NOMO-1 (cell line): ENCODE measurements around the gene MAPKAPK3.

Source experiments
- DNase-seq, 2 experiments: peaks; one replicate each; lab custom pipeline; 2025; ENCODE audit not compliant: unreplicated experiment in 2 of 2; lab: John Stamatoyannopoulos, UW

Gene MAPKAPK3

DNA sequence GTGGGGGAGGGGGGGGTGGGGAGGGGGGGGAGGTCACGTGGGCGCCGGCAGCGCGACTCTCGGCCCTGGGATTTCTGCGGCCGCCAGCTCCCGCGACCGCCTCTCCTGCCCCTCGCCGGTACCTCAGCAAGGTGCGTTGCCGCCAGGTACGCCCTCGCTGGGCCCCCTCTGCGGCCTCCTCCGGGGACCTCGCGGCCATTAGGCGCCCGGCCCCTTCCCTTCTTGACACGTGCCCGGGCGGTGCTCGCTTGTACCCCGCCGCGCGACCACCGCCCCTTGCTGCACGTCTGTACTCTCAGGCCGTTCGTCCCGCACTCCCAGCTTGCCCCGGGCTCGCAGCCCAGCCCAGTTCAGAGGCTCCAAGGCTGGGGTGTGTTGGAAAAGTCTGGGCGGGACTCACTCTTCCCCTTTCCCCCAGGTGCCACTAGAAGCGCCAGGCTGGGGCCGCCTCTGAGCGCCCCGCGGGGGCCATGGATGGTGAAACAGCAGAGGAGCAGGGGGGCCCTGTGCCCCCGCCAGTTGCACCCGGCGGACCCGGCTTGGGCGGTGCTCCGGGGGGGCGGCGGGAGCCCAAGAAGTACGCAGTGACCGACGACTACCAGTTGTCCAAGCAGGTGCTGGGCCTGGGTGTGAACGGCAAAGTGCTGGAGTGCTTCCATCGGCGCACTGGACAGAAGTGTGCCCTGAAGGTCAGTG lies at the start of gene MAPKAPK3:
Gene MAPKAPK3 (plus strand): TSS at position 56 of the 696 bp plus-strand sequence. CDS start 415 bp downstream, at position 471.
- peak; percentile 42 to 59 for DNase-seq

DNA sequence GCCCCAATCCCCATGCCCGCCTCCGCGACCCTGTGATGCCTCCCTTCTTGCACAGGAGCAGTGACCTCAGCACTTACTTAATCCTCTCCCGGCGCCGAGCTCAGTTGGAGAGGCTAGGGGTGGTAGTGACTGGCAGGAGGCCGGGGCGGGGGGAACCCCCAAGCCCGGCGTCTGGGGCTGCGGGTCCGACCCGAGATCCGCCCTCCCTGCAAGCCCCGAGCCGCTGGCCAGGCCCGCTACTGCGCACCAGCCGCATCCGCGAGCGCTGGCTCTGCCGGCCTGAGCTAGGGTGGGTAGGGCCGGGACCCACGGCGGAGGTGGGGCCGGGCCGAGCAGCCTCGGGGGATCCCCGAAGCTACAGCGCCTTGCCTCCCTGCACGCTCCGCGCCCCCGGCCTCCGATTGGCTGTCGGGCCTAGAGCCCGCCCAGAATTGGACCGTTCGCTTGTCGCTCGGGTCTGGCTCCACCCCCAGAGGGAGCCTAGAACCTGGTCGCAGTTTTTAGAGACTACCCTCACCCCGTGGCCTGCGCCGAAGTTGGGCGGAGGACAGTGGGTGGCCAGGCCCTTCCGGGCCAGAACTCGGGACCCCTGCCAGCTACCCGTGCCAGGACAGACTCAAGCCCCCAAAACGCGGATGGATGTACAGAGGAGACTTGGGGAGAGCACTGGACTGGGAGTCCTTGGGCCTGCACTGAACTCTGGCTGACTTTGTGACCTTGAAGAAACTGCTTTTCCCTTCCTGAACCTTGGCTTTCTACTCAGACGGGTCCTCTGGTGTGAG lies 49.4 kb upstream of the MAPKAPK3 start, which contains the start of gene C3orf18:
Gene C3orf18 (minus strand): TSS at position 362 of the 782 bp plus-strand sequence. CDS start 2,048 bp downstream, outside the sequence.
- DNase-seq: peak; percentile 84 to 92

DNA sequence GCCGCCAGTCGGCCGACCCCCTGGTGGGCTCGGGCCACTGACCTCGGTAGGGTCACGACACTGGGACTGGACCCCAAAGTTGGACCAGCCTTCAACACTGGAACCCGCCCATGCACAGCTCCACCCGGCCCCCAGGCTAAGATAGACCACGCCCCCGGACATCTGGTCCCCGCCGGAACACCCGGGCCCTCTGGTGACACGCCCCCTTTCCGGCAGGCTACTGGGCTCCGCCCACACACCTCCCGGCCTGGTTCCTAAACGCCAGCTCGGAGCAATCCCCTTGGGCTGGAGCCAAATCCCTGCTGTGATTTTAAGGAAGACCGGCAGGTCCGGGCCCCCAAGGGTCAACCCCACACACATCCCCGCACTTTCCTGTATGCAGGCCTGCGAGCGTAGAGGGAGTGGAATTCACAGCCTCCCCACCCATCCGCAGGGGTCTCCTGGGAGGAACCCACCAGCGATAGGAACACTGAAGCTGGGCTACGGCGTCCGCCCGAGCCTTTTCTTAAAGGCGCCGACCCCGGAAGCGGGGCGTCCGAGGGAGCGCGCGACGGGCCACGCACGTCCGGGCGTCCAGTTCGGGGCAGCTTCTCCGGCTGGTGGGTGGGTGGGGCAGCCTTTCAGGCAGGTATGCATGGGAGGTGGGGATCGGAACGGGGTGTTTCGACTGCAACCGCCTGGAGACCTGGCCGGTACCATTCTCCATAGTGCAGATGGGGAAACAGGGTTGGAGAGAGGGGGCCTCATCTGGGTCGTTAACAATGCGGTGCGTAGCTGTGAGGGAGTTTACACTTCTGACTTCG lies 47.8 kb upstream of the MAPKAPK3 start, which contains the start of gene HEMK1:
Gene HEMK1 (plus strand): TSS at position 576 of the 803 bp plus-strand sequence. CDS start 1,583 bp downstream, outside the sequence.
- DNase-seq: peak; percentile 86 to 89

DNA sequence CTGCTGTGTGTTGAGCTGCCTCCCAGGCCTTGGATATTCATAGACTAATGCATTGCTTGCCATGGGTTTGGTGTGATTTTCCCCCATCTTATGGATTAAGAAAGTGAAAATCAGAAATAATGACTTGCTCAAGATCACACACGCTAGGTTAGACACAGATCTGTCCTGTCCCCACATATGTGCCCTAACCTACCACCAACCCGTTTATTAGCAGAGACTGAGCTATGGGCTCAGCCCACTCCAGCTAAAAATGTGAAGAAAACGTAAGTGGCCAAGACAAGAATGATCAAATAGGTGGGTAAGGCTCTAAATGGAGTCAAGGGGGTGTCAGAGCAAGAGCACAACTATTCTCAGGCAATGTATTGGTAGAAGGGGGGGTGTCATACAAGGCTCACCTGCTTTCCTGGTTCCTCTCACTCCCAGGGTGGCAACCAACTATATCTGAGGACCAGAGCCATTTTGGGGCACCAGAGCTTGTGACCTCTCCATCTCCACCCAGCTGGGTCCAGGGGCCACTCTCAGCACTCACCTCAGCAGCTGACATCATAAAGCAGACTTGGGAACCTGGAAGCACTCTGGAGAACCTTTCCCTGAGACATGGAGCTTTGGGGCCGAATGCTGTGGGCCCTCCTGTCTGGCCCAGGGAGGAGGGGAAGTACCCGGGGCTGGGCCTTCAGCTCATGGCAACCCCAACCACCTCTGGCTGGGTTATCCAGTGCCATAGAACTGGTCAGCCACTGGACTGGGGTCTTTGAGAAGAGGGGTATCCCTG lies 46.3 kb upstream of the MAPKAPK3 start:
- no peak for DNase-seq

DNA sequence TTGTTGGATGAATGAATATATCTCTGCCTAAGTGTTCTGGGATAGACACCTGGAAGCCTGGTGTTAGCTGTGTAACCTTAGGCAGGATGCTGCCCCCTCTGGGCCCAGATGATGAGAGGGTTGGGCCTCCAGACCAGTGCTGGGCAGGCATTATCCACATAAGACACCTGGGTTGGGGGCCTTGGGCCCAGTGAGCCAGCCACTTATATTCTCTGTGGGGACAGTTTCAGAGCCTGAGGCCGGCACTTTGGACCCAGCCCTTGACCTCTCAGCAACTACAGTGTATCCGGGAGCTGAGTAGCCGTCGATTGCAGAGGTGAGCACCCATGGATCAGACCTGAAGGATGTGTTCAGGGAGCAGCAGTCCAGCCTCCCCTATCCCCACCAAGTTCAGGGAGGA lies 45.5 kb upstream of the MAPKAPK3 start:
- DNase-seq: no peak

DNA sequence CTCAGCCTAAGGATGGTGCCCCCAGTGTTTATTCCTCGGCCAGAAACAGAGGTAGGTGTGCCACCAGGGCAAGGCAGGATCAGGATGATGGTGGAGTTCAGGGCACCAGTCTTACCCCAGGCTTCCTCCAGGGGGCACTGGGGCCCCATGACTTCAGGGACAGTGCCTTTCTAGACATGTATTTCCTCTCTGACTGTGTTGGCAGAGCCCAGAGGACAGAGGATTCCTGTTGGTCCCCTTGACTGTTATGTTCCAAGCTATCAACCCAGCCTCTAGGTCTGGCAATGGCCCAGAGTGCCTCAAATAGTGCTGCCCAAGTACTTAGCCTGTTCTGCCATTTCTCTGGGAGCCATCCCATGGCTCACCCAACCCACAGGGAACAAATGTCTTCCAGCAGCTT lies 44.8 kb upstream of the MAPKAPK3 start:
- DNase-seq: peak; percentile 53 to 71

DNA sequence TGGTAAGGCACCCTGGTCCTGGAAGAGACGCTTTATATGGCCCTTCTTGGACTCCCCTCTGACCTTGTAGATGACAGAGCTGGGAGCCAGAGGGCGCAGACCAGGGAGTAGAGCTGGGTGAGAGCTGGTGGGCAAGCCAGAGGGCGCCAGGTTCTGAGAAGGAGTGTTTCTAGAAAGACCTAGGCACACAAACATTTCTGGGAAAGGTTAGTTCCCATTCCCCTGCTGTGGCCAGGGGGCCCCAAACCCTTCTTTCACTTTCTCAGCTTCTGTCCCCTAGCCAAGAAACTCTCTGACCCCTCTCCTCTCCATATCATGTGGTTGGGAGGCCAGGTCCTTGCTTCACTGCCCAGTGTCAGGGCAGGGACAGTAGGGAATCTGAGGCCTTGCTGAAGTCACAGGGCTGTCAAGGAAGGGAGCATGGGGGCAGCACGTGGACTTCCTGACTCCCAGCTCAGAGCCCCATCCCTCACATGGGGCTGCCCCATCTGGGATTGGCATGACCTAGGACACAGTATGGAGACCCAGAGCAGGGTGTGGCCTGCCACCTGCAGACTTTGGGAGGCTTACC lies 44.1 kb upstream of the MAPKAPK3 start:
- no peak for DNase-seq

DNA sequence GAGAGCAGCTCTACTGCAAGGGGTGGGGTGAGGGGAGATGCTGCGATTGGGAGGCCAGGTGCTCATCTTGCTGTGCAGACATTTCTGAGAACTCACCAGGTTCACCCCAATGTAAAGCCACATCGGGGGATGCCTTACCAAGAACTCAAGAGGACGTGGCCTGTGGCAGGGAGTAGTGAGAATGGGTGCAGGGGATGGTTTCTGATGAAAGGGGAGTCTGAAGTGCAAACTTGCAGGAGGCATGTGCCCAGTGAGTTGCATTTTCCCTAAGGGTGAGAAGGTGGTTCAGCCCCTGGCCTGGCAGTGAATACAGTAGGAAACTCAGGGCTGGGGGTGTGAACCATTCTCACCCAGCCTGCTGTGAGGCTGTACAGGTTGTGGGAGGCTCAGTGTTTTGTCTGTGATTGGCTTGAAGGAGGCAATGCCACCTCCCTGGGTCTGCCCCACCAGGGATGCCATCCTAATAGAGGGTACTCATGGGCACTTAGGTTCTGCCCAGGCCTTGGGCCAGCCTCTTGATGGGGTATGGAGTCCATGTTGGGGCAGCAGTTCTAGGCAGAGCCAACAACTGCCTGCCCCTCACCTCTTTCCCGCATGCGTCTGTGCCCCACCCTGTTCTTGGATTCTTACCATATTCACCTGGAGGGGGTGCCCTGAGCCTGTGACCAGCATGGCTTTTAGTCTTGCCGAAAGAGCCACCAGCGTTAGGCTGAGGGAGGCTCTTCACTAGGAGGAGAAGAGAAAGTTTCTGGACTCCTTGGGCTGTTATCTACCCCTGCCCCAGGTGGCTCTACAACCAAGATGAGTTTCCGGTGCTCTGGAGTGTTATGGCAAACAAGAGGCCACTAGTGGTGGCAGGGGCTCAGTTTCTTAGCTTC lies 43.1 kb upstream of the MAPKAPK3 start:
- DNase-seq: no peak

DNA sequence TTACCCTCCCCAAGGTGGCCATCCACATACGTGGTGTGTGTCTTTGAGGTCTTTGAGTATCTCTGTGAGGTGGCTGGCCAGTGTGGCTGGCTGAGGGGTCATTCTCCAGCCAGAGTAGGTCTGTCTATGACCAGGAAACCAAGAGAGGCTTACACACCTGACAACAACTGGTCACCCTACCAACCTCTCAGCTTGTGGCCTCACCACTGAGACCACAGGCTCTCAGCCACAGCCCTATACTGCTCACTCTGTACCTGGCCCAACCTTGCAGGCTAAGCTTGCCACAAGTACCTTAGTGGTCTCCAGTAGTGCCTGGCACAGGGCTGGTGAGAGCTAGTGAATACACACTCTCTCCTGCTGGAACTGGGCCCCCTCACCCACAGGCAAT lies 42.5 kb upstream of the MAPKAPK3 start:
- no peak for DNase-seq

DNA sequence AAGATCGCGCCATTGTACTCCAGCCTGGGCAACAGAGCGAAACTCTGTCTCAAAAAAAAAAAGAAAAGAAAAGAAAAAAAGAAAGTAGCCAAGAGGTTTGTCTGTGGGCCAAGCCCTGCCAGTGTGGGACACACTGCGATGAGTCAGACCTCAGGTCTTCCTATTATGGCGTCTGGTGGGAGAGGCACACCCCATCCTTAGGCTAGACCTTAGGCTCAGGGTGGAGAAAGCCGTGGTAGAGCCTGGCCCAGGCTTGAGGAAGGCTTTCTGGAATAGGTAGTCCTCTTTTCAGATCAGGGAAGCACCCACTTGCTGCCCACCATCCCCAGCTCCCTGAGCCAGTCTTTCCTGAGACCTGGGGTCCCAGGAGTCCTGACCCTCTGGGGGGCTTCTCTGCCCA lies 41.6 kb upstream of the MAPKAPK3 start:
- DNase-seq: no peak

DNA sequence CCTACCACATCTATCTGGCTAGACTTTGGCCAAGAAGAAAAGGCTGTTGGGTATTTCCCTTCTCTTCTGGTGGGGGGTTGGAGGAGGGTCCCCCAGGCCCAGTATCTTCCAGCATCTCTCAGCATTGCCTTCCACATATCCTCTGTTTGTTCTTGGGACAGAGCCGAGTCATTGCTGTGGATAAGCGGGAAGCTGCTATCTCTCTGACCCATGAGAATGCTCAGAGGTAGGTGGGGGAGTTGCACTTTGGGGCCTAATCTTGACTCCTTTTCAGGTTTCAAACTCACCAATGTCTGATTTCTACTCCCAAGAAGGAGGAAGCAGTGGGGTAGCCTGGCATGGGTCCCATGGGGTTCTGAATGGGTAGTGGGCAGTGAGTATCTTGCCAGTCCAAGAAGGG lies 39.6 kb upstream of the MAPKAPK3 start:
- DNase-seq: no peak

DNA sequence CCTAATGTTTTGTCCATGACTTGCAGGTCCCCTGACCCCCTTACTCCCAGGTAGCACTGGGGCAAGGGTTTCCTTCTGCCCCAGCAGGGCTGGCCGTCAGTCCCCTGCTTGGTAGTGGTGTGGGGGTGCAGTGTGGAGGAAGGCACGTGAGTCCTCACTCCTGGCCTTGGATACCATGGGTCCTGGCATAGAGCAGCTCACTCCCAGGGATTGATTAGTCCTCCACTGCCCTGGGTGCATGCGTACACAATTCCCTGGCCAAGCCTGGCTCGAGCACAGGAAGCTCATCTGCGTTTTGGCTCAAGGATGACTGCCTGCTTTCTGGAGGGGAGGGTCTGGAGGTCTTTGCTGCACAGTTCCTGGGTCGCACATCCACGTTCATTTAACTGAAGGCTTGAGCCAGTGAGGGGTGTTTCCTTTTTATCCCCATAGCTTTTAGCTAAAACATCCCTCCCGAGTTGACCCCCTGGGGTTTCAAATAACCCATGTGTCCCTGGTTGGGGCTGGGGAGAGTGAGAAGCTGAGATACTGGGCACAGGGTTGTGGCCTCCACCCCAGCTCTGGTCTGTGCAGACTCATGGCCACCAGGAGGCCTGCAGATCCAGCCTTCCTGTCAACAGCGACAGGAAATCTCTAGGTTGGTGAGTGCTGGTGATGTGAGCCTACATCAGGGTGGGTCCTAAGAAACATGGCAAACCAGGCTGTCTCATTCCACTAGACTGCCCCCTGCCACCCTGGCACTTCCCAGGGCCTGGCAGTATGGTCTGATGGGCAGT lies 36.1 kb upstream of the MAPKAPK3 start:
- DNase-seq: no peak

DNA sequence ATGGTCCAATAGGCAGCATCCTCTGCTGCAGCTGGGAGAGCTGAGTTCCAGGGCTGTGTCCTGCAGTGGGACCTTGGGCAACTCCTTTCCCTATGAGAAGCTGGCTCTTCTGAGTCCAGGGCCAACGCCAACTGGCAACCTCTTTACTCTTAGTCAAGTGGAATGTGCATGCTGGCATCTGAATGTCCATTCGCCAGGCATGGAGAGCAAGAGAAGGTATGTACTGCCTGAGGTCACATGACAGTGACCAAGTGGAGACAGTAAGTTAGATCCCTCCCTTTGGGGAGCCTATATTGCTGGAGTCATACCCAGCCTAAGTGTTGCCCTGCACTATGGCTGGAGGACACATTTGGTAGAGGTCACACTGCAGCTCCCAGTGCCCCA lies 35.5 kb upstream of the MAPKAPK3 start:
- DNase-seq: no peak

DNA sequence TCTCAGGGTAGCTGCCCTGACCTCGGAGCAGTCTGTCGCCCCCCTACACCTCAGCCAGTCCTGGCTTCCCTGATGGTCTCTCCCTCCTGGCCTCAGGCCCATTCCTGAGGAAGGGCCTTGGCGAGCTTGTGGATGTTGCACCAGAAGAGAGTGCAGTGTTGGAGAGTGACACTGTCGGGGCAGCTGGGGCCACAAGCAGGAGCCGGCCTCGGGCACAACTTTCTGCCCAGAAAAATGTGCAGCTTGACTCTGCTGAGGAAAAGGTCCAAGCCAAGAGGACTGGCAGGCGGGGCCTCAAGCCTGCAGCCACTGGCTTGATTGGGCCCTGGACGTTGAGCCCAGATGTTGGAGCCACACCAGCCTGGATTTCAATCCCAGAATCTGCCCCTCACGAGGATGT lies 34.9 kb upstream of the MAPKAPK3 start:
- DNase-seq: no peak

DNA sequence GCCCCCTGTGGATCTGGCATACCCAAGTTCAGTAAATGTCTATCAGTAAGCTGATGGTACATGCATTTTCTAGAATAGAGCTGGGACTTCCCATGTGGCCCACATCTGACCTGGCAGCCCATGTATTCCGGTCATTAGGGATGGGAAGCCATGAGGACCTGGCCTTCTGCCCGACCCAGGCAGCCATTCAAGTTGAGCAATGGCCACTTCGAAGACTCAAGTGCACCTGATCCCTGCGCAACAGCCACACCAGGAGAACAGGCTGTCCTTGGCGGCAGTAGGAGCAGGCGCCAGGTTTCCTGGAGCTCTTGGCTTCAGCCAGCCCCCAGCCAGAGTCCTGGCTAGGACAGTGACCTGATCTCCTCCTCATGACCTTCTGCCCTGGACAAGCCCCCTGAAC lies 33.1 kb upstream of the MAPKAPK3 start:
- no peak for DNase-seq

DNA sequence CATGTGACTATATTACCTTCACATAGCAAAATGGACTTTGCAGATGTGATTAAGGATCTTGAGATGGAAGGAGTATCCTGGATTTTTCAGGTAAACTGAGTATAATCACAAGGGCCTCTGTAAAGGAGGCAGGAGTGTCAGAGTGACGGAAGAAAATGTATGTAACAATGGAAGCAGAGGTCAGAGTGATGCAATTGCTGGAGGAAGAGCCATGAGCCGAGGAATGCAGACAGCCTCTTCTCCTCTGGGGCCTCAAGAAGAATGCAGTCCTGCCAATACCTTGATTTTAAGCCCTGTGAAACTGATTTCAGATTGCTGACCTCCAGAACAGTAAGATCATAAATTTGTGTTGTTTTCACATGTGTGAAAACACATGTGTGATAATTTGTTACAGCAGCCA lies 32.6 kb upstream of the MAPKAPK3 start:
- no peak for DNase-seq

DNA sequence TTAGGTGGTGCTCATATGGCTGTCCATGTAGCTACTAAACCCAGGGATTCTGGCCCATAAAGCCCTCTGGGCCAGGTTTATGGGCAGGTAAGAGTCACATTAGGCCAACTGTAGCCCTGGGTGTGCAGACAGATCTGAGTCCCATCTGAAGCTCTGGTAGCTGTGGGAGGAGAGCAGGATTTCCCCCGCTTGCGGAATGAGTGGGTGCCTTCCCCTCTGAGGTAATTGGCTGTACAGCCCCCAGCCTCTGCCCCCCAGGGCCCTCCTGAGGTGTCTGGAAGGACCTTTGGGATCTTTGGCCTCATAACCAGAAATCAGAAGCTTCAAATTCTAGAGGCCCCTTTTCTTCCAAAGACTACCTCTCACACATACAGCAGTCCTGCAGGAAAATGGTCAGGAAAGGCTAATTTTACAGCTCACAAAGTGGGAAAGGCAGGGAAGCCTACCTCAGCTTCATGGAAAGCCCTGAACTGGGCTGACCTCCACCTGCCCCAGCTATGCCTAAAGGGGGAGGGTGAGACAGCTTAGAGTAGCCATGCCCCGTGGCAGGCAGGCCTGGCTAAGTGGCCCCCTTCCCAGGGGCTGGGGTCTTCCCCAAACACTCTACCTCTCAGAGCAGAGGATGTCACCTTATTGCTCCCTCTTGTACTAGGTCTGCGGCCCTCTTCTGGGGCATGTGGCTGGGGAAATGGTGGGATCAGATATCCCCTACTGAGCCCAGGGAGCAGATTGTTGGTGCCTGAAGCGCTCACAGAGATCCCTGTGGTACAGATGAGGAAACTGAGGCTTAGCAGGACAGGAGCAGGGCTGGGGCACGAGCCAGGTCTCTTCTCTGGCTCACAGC lies 30.8 kb upstream of the MAPKAPK3 start:
- DNase-seq: no peak

DNA sequence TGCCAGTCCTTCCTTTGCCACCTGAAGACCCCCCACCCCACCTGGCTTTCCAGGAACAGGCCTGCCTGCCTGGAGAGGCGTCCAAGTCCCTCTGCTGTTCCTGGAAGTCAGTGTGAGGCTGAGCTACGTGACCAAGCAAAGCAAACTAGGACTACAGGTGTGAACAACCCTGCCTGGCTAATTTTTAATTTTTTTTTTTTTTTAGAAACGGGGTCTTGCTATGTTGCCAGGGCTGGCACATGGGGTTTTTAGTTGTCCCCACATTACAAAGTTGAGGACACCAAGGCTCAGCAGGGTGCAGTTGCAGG lies 30.2 kb upstream of the MAPKAPK3 start:
- no peak for DNase-seq
